ENCODE data around the gene GRAMD2B.
"Not testable (repeated sequence)": the region's sequence is repeated elsewhere in the genome, so short reads cannot be mapped to it uniquely, and the experiment has no call there.

The GRAMD2B gene

DNA sequence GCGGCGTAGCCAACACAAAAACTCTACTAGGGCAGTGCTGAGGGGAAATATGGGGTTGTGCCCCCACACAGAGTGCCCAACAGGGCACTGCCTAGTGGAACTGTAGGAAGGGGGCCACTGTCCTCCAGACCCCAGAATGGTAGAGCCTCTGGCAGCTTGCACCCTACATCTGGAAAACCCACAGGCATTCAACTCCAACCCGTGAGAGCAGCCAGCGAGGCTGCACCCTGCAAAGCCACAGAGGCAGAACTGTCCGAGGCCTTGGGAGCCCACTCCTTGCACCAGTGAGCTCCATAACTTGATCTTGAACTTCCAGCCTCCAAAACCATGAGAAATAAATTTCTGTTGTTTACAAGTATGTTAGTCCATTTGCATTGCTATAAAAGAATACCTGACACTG, 27.7 kb downstream of the GRAMD2B start:
- no peak for DNase-seq

DNA sequence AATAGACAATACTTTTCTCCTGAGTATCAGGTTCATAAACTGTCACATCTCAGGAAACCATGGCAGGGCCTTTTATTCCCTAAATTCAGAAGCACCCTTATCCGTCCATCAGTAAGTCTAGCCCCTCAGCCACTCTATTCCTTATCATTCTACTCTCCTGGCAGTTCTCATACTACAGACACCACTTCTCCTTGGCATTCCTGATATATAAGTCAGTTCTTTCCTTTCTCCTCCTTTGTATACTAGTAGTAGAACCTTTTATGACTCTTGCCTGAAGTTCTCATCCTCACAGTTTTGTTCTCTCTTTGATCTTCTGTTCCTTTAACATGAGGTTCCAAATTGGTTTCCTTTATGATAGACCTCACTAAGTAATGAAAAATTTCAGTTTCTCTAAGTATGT, 29.3 kb downstream of the GRAMD2B start:
- no peak for DNase-seq

DNA sequence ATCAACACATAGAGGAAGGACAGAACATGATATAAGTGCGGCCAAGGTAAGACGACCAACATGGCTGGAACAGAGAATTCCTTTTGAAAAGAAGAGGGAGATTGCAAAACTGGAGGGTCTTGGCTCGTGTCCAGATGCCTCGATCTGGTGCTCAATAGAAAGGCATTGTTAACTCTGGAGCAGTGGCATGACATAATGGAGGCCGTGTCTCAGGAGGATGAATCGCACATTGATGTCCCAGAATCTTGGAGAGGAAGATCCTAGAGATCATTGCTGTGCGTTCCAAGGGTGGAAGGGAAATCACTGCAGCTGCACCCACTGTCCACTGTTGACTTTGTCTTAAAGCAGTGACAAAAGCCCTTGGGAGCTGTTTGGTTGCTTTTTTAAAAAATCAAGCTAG, 30.9 kb downstream of the GRAMD2B start:
- no peak for DNase-seq

DNA sequence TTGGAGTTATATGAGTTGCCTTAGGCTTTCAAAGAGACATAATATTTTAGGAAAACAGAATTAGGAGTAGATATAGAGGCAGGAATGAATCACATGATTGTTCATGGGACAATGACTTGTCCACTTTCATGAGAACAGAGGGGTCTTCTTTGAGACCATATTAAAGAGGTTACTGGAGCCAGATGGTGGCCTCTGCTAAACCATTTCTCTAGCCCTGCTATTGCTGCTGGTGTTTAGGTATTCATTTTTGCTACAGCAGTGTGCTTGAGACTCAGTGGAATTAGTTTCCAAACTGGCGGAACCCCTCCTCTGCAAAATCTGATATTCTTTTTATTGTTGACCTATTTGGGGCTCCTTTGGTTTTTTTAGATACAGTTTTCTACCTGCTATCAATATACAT, 31.3 kb downstream of the GRAMD2B start:
- no peak for DNase-seq

DNA sequence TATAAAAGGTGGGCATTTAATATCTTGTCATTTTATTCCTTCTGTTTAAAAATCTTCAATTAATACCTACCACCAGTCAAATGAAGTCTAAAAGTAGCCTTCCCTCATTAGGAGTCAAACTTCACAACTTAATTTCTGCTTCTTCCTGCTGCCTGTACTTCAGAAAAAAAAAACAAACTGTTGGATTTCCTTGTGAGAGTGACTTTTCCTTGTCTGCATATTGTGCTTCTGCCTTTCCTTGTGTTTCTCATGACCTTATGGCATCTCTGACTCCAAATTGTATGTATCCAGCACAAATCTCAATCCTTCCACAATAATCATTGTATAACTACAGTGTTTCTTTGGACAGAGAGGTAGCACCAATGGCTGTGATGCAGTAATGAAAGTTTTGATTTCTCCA, 32.1 kb downstream of the GRAMD2B start:
- no peak for DNase-seq

DNA sequence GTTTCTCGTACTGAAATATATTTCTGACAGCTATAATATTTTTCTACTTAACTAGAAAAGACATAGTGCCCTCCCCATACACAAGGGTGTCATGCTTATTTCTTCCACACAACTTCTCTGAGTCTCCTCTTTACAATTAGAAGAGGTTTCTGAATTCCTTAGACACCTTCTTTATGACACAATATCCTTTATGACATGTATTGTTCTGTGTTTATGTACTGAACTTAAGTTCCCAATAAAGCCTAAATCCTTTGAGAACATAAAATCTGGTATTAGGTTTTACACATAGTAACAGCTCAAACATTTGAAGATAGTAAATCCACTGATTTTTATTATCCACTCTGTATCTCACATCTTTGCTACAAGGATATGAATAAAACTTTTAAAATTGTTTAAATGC, 32.5 kb downstream of the GRAMD2B start:
- DNase-seq: no peak

DNA sequence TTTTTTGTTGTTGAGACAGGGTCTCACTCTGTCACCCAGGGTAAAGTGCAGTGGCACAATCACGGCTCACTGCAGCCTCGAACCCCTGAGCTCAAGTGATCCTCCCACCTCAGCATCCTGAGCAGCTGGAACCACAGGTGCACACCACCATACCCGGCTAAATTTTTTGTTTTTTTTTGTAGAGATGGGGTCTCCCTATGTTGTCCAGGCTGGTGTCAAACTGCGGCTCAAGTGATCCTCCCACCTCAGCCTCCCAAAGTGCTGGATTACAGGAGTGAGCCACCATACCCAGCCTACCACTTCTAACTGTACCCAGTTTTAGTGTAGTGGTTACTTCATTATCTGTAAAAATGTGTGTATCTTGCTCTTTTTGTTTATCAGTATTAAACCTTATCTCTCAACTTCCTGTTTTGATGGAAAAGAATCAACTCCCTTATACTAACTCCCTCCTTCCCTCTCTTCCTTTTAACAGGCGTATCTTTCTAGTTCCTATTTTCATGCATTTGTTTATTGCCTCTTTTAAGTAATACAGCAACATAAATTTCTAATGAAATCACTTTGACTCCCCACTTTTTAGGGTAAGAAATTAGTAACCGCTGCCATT, 33.1 kb downstream of the GRAMD2B start:
- DNase-seq: no peak

DNA sequence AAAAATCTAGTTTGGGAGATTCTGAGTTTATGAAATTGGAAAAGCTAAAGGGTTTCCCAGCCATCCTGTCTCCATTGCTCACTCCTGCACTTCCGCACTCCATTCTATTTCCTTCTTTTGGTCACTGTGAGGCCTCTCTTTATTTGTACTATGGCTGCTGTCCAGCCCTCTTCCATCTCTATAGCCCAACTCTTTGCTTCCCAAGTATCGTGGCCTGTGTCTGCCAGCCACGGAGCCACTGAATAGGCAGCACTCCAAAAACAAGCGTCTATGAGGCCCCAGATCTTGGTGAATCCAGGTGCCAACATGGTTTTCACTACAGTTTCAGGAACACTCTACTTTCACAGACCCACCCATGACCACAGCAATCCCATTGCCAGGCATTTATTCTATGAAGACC, 37.2 kb downstream of the GRAMD2B start:
- DNase-seq: no peak

DNA sequence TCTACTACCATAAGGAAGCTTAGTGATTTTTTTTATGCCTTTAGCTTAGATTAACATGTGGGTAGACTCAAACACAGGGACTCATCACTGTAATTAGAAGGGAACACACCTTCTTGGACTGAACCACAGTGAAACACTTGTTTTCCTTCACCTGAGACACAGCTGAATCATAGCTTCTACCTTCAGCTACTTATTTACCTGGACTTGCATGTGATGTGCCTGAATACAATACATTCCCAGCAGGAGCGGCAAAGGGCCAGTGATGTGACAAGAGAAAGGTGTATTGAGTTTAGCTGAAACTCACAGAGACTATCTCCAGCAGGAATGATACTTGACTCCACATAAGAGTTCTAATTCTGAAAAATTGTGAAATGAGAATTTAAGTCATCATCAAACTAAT, 37.8 kb downstream of the GRAMD2B start:
- DNase-seq: no peak

DNA sequence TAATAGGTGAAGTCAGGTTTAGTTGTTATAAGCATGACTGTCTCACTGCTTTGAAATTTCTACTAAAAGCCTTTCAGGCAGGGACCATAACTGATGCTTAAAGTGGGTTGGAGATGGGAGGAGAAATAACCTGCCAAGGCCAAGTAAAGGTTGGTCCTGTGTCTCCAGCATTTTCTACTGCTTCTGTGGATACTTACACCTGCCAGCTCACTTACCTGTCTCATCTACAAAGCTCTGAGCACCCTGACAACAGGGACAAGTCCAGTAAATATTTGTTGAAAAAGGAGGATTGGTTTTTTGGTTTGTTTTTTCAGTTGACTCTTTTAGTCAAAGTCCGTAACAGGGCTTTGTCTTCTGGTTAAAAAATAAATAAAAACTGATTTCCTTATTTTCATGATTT, 38.6 kb downstream of the GRAMD2B start:
- DNase-seq: no peak

DNA sequence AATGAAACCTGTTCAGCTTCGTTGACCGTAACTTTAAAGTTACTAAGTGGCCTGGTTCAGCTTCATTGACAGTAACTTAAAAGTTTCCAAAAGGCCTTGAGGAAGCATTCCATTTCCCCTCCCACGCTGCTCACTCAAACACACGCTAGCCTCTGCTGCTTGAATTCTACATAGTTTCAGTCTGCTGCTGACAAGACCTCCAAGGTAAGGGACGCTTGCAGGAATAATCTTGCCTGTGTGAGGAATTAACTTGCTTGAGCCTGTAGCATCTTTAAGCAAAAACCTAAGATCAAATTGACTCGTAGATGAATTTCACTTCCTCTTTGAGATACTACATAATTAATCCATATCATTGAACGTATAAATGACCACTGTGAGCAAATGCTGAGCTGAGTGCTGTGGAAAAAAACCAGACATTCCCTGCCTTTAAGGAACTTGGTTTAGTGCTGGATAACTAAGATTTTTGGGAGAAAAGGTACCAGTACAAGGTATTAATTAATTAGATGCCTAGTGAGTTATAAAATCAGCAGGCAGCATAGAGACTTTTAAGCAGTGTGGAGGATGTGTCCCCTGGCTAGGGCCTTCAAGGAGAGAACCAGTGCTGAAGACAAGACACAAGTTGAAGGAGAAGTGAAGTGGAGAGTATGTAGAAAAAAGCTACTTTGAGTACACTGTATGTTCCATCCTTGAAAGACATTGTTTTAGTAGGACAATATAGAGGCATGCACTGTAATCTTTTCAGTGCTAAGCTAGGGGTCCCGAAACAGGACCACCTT, 39.2 kb downstream of the GRAMD2B start:
- no peak for DNase-seq

DNA sequence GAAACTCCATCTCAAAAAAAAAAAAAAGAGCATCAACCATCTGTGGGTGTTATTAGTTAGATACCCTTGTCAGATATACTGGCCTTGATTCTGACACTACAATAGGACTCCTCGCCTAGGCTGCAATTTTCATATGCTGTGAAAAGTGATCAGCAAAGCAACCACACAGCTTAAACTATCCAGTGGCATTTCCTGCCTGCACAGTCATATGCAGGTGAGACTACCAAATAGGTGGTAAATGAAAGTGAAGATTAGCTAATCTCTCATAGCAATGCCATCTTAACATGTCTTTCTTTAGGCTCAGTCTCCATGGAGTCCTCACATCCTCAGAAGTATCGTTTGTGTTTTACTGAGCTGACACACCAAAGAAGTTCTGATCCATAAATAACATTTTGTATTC, 40.8 kb downstream of the GRAMD2B start:
- no peak for DNase-seq

DNA sequence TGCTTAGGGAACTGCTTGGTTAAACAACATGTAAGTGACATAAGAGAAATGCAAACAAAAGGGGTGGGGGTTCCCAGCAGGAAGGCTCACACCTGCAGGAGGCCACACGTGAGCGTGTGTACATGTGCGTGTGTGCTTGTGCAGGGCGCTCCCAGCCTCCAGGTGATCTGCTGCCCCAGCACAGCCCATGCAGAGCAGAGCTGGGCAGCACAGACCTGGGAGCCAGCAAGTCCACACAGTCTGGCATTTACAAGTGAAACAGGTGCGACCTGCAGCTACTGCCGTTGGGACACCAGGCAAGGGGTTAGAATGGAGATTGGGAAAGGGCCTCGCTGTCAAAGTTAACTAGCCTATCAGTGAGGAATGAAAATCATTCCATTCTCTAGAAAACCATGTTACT, 41.8 kb downstream of the GRAMD2B start:
- DNase-seq: no peak

DNA sequence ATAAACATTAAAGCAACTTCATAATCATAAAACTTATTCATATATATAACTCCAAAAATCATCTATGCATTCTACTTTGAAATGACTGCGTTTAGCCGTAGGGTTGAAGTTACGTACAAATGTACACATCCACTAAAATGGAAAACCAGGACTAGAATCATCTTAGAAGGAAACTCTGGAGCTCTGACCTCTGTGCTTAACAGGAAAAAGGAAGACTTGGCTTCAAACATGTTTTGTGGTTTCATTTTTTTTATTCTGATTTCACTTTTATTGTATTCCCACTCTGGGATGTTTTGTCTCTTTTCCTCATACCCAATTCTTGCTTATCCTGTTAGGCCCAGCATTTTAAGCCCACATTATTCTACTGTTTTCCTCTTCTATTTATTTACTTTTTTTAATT, 44.9 kb downstream of the GRAMD2B start:
- DNase-seq: no peak

DNA sequence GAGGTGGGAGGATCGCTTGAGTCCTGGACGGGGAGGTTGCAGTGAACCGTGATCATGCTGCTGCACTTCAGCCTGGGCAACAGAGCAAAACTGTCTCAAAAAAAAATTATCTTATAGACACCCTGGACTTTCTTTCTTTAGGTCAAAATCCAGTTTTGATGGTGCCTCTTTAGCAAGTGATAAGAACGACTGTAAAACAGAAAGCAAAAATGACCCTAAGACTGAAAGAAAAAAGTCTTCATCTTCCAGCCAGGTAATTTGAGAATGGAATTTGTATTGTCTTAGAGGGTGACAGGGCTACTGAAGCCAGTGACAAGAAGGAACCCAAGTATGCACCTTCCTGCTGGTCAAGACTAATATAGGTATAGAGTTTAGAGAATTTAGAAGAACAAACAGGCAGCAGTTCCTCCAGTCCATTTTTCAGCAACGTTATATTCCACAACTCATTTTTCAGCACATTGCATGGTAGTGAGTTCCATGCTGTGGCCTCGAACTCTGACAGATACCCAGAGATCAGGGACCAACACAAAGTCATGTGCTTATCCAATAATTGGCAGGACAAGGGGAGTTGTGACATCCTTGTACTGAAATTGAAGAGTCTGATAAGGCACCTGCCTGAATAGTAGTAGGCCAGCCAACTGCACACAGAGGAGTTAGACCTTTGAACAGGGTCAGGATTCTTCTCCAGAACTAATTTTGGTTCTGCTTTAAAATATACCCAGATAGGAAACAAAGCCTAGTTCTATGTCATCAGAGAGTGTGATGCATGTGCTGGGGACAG, 46.5 kb downstream of the GRAMD2B start:
- DNase-seq: no peak

DNA sequence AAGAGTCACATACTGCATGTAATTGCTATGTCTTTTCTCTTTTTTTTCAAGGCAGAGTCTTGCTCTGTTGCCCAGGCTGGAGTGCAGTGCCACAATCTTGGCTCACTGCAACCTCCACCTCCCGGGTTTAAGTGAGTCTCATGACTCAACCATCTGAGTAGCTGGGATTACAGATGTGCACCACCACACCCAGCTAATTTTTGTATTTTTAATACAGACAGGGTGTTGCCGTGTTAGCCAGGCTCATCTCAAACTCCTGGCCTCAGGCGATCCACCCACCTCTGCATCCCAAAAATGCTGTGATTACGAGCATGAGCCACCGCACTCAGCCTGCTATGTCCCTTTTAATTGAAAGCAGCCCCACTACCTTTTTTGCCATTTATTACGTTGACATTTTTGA, 47.3 kb downstream of the GRAMD2B start:
- not testable (repeated sequence) for DNase-seq

DNA sequence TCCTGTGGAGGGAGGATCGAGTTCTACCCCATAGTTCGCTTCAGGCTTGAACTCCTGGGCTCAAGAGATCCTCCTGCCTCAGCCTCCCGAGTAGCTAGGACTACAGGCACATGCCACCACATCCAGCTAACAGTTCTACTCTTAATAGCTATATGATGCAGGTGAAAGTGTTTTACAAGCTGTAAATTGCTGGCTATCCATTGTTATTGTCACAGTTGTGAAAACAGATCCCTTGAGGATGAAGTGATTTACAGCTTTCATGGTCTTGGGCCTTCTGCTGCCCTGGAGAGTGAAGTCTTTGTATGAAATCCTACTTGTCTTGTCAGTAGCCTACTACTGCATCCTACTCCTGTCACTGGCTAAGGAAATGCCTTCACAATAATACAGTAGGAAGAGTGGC, 48.0 kb downstream of the GRAMD2B start:
- no peak for DNase-seq

DNA sequence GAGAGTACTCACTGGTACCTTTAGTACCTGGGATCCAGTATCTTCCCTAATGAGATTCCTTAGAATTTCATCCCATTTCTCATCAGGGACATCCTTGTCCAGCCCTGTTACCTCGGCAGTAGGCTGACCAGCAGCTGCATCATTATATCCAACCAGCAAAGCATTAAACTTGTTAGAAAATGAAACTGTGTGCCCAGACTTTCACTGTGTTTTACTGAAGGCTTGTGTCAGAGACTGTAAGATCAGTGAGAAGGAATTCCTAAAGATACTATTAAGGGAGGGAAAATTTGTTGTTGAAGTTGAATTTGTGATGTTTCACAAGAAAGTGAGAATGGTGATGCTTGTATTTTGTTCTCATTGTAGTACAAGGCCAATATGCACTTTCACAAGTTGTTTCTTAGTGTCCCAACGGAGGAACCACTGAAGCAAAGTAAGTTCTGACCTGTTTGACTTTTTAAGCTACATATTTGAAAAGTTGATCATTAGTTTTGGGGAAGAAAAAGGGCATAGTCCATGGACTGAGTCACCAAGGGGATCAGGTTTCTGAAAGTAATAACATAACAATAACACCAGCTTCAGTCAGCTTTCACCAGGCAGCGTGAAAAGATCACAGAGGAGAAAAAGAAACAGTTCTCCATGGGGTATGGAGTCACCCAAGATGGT, 48.8 kb downstream of the GRAMD2B start:
- DNase-seq: no peak

DNA sequence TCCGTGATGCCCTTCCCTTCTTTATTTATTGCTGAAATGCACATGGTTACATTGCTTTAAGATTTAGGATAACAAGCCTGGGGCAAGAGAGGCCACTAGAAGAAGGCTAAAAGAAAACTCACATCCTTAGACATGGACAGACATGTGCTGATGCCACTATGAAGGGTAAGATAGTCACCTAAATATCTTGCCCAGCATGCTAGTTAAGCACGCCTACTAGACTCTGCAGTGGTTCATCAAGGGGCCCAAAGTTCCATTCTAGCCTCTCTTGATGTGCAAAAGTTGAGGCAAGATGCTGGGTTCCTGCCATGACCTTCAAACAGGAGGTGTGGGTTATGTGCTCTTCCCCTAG, 49.3 kb downstream of the GRAMD2B start:
- DNase-seq: no peak

DNA sequence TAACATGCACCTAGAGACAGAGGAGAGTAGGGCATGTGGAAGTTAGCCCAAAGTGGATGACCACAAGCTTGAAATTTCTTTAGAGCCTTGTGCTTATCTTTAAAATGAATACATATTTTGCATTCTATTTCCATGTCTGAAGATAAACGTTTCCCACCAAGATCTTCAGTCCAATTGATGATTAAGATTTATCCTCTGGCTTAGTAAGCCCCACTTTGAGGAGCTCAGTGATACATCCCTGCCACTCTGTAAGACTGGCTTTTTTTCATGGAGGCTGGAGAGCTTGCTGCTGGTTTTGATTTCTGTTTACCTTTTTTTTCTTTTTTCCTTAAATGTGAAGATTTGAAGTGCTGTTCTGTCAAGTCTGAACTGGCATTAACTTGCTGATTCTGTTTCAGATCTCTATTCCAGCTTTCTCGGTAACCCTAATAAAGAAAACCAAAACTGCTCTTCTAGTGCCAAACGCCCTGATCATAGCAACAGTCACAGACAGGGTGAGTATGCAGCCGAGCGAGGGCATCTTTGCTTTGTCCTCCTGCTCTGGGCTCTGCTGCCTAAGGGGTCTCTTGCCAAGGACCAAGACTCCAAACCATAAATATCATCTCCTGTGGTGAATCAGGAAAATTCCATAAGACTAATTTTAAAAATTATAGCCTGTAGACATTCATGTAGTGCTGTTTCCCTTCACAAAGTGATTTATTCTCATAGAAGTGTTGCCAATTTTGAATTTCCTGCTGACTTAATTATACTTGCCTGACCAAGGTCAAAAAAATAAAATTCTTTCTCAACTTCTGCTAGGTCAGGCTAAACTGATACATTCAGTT, 54.3 kb downstream of the GRAMD2B start:
- DNase-seq: no peak

DNA sequence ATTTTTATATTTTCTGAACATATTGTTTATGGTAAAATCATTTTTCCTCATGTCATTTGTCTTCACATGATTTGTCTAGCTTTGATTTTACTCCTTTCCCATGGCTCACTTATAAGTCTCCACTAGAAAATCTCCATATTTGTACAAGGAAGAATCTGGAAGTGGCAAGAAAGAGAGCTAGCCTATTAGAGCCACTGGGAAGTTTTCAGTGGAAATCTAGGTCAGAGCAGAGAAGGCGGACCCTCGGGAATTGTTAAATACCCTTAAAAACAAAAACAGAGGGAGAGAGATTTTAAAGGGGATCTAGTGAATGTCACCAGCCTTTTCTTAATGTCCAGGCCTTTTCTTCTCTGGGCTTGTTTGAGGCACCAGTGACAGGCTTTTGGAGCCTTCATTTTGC, 56.6 kb downstream of the GRAMD2B start:
- DNase-seq: no peak

DNA sequence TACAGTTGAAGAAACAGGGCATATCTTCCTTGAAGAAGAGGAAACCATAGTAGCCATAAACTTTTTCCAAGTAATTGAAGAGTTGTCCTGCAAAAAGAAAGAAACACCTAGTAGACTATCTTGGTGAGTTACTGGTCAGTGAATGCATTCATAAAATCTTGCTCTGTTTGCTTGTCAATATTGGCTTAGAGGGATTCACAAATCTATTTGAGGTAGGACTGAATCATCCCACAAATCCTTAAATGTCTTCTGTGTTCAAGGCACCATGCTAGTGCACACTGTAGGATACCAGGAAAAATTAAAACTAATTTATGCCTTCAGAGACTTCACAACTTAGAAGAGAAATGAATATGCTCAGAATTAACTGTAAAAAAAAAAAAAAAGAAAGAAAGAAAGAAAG, 57.6 kb downstream of the GRAMD2B start:
- DNase-seq: no peak

DNA sequence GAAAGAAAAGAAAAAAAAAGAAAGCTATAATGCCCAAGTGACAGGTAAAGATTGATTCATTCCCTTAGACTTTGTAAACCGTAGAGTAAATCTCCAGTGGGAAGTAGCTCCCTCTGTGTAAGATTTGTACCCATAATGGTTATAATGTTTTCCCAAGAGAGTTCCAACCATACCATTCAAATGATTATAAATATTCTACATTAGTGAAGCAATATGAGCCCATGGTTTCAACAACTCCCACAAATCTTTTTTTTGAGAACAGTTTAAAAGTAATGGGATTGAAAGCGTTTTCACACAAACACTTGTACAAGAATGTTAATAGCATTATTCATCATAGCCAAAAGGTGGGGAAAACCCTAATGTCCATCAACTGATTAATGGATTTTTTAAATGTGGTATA, 58.0 kb downstream of the GRAMD2B start:
- no peak for DNase-seq

Measured in T-helper 9 cell (primary cell).